ENCODE results near the gene GTF3C1. TPM values are rescaled to one million over a fixed set of nuclear protein-coding genes. Genes with fewer than 3 reads are reported as not detected.
A peak's percentile ranks its signal among the peaks of the same experiment; 100 is the strongest.

GTF3C1 gene
- total RNA-seq, 2 experiments from 2014 or later, result 43.6 to 44.5 TPM

GRCh38 chr16:27417047-27417671 is 132.6 kb downstream of the GTF3C1 start:
- no peak for DNase-seq
- peaks cover 26% of the 10 kb centered on the region for H3K36me3 ChIP-seq (ENCODE audit: insufficient read depth, low read length)
- Mint-ChIP-seq H3K4me3 (no peak overlapping the region), H3K9me3 (peaks cover 17% of the 10 kb centered on the region), H3K27me3 (no peaks in the 10 kb centered on the region), H3K36me3 (ENCODE audit: low read depth) (peaks cover 90% of the 10 kb centered on the region), H3K4me1 (ENCODE audit: low read depth) (peaks cover 43% of the 10 kb centered on the region), H3K27ac (peak overlapping the region; percentile 50)
- no peaks in the 10 kb centered on the region for H3K27me3 ChIP-seq (ENCODE audit: control insufficient read depth in 1 of 2, insufficient read depth in 2 of 2, low read length in 2 of 2)
- POLR2A ChIA-PET, result no interaction called here
- no peak overlapping the region for H3K4me3 ChIP-seq (ENCODE audit: low read length)
- TF ChIP-seq, protein P1, sequence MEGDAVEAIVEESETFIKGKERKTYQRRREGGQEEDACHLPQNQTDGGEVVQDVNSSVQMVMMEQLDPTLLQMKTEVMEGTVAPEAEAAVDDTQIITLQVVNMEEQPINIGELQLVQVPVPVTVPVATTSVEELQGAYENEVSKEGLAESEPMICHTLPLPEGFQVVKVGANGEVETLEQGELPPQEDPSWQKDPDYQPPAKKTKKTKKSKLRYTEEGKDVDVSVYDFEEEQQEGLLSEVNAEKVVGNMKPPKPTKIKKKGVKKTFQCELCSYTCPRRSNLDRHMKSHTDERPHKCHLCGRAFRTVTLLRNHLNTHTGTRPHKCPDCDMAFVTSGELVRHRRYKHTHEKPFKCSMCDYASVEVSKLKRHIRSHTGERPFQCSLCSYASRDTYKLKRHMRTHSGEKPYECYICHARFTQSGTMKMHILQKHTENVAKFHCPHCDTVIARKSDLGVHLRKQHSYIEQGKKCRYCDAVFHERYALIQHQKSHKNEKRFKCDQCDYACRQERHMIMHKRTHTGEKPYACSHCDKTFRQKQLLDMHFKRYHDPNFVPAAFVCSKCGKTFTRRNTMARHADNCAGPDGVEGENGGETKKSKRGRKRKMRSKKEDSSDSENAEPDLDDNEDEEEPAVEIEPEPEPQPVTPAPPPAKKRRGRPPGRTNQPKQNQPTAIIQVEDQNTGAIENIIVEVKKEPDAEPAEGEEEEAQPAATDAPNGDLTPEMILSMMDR (IDR thresholded peaks at IDR 0.05), result no peak
- intact Hi-C loops (cut with DNase I, micrococcal nuclease), result no loop called here
- H3K27ac ChIP-seq (ENCODE audit: low read depth in 1 of 2, low read length in 2 of 2), result no peak overlapping the region
- peaks cover 3% of the 10 kb centered on the region for H3K4me1 ChIP-seq (ENCODE audit: insufficient read depth, low read length)
- peaks cover 4 to 14% of the 10 kb centered on the region in 2 experiments for H3K9me3 ChIP-seq (ENCODE audit: control insufficient read depth in 1 of 2, insufficient read depth in 1 of 2, low read length in 2 of 2)
- CTCF ChIA-PET, result no interaction called here
- peak; percentile 11 for ATAC-seq (ENCODE audit: poor library complexity)

DNA sequence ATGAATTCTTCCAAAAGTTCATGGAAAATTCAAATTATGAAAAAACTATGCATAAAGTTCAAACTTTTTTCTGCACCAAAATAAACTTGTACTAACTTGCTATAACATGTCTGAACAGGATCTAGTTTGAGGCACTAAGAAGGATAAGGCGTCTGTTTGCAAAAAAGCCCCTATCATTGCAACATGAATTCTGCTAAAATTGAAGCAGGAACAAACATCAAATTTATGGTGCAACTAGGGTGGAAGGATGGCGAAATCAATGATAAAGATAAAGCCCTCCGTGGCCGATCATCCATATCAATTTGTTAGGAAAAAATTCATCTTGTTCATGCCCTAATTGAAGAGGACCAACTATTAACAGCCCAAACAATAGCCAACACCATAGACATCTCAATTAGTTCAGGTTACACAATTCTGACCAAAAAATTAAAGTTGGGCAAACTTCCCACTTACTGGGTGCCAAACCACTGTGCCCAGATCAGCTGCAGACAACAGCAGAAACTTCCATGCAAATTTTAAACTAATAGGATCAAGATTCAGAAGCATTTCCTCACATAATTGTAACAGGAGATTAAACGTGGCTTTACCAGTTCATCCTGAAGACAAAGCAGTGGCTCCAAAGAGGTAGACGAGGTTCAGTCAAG is 134.8 kb downstream of the GTF3C1 start:
- Histone ChIP-seq H3K4me1 (ENCODE audit: insufficient read depth, low read length) (peaks cover 3% of the 10 kb centered on the region), H3K4me3 (ENCODE audit: low read length) (no peak overlapping the region), H3K27ac (ENCODE audit: low read depth in 1 of 2, low read length in 2 of 2) (no peak overlapping the region), H3K36me3 (ENCODE audit: insufficient read depth, low read length) (peaks cover 21% of the 10 kb centered on the region), H3K27me3 (ENCODE audit: control insufficient read depth in 1 of 2, insufficient read depth in 2 of 2, low read length in 2 of 2) (no peaks in the 10 kb centered on the region), H3K9me3 (ENCODE audit: control insufficient read depth in 1 of 2, insufficient read depth in 1 of 2, low read length in 2 of 2) (peaks cover 0 to 4% of the 10 kb centered on the region in 2 experiments)
- intact Hi-C loops (cut with DNase I, micrococcal nuclease), result no loop called here
- DNase-seq (no peak), ATAC-seq (ENCODE audit: poor library complexity) (no peak)
- ChIA-PET CTCF (no interaction called here), POLR2A (no interaction called here)
- TF ChIP-seq, protein P1 (IDR thresholded peaks at IDR 0.05), result no peak
- H3K4me3 Mint-ChIP-seq, result peak overlapping the region; percentile 8
- H3K36me3 Mint-ChIP-seq (ENCODE audit: low read depth), result peaks cover 90% of the 10 kb centered on the region
- peak overlapping the region; percentile 53 for H3K27ac Mint-ChIP-seq
- H3K27me3 Mint-ChIP-seq, result no peaks in the 10 kb centered on the region
- H3K9me3 Mint-ChIP-seq, result peaks cover 15% of the 10 kb centered on the region
- H3K4me1 Mint-ChIP-seq (ENCODE audit: low read depth), result peaks cover 63% of the 10 kb centered on the region

- no peak for ATAC-seq (ENCODE audit: poor library complexity)
- intact Hi-C loops (cut with DNase I, micrococcal nuclease), result loop anchor here in 1 of 2 experiments (1.0 kb wide), 1 partner anchor 10 kb away; no protein-coding TSS in a partner anchor
- Mint-ChIP-seq H3K27me3 (no peaks in the 10 kb centered on the region), H3K4me1 (ENCODE audit: low read depth) (peaks cover 72% of the 10 kb centered on the region), H3K4me3 (no peak overlapping the region), H3K9me3 (peaks cover 15% of the 10 kb centered on the region), H3K27ac (peak overlapping the region; percentile 63), H3K36me3 (ENCODE audit: low read depth) (peaks cover 88% of the 10 kb centered on the region)
- POLR2A ChIA-PET, result interaction anchor here (1.2 kb wide), 1 partner anchor 12 kb away, joined by 4 read pairs; the partner anchor contains the start of gene IL21R
- Histone ChIP-seq H3K36me3 (ENCODE audit: insufficient read depth, low read length) (peaks cover 21% of the 10 kb centered on the region), H3K27me3 (ENCODE audit: control insufficient read depth in 1 of 2, insufficient read depth in 2 of 2, low read length in 2 of 2) (no peaks in the 10 kb centered on the region), H3K27ac (ENCODE audit: low read depth in 1 of 2, low read length in 2 of 2) (no peak overlapping the region), H3K9me3 (ENCODE audit: control insufficient read depth in 1 of 2, insufficient read depth in 1 of 2, low read length in 2 of 2) (peaks cover 0 to 4% of the 10 kb centered on the region in 2 experiments), H3K4me1 (ENCODE audit: insufficient read depth, low read length) (peaks cover 3% of the 10 kb centered on the region), H3K4me3 (ENCODE audit: low read length) (no peak overlapping the region)
- CTCF ChIA-PET, result no interaction called here
- TF ChIP-seq, protein P1 (IDR thresholded peaks at IDR 0.05), result no peak
- DNase-seq, result no peak
Observed at GRCh38 chr16:27413956-27414355, 135.8 kb downstream of the GTF3C1 start.
